WTC11 (cell line): ENCODE data around the gene LTN1.

Source experiments
- ATF1 ChIP-seq: sonication (generic); formaldehyde crosslinking; IDR thresholded peaks from 2 replicates; pipeline ENCODE4 v1.8.1; 2023; ENCODE audit warnings: mild to moderate bottlenecking, moderate library complexity, missing genetic modification reagents
- CBFB ChIP-seq: sonication (generic); formaldehyde crosslinking; IDR thresholded peaks from 2 replicates; pipeline ENCODE4 v1.8.1; 2022; ENCODE audit warnings: mild to moderate bottlenecking, low read depth, missing genetic modification reagents
- CREM ChIP-seq: sonication (generic); formaldehyde crosslinking; IDR thresholded peaks from 2 replicates; pipeline ENCODE4 v1.8.1; 2022; ENCODE audit warnings: mild to moderate bottlenecking, missing genetic modification reagents, moderate library complexity
- CTCF ChIP-seq: fragments of 200-600 bp; IDR thresholded peaks from 2 replicates; pipeline ENCODE4 v1.8.0; 2022; ENCODE audit warnings: antibody characterized with exemption
- GABPB1 ChIP-seq: sonication (generic); formaldehyde crosslinking; IDR thresholded peaks from 2 replicates; pipeline ENCODE4 v1.8.1; 2023; ENCODE audit warnings: mild to moderate bottlenecking, missing genetic modification reagents
- GRHL2 ChIP-seq: fragments of 250-450 bp; sonication (Bioruptor Pico); IDR thresholded peaks from 2 replicates; pipeline ENCODE4 v1.8.0; 2022; ENCODE audit warnings: mild to moderate bottlenecking, moderate library complexity; ENCODE audit not compliant: insufficient replicate concordance, severe bottlenecking
- HMGXB4 ChIP-seq: sonication (generic); formaldehyde crosslinking; IDR thresholded peaks from 2 replicates; pipeline ENCODE4 v1.8.1; 2023; ENCODE audit warnings: mild to moderate bottlenecking, moderate library complexity, missing genetic modification reagents
- NFYB ChIP-seq: sonication (generic); formaldehyde crosslinking; conservative IDR thresholded peaks from 2 replicates; pipeline ENCODE4 v1.8.0; 2022; ENCODE audit warnings: low read depth, missing genetic modification reagents
- NR2C2 ChIP-seq: sonication (generic); formaldehyde crosslinking; IDR thresholded peaks from 2 replicates; pipeline ENCODE4 v1.8.0; 2022; ENCODE audit warnings: mild to moderate bottlenecking, missing genetic modification reagents
- TEAD1 ChIP-seq: sonication (generic); formaldehyde crosslinking; IDR thresholded peaks from 2 replicates; pipeline ENCODE4 v1.8.0; 2022; ENCODE audit warnings: mild to moderate bottlenecking, missing genetic modification reagents
- USF2 ChIP-seq: sonication (generic); formaldehyde crosslinking; IDR thresholded peaks from 2 replicates; pipeline ENCODE4 v1.8.1; 2023; ENCODE audit warnings: mild to moderate bottlenecking, missing genetic modification reagents, moderate library complexity
- ZNF138 ChIP-seq: sonication (generic); formaldehyde crosslinking; conservative IDR thresholded peaks from 2 replicates; pipeline ENCODE4 v1.8.1; 2022; ENCODE audit warnings: mild to moderate bottlenecking, moderate library complexity, missing genetic modification reagents
- ZNF281 ChIP-seq: sonication (generic); formaldehyde crosslinking; IDR thresholded peaks from 2 replicates; pipeline ENCODE4 v1.8.0; 2023; ENCODE audit warnings: mild to moderate bottlenecking, missing genetic modification reagents
- ZNF423 ChIP-seq: fragments of 250-450 bp; sonication (Bioruptor Pico); IDR thresholded peaks from 2 replicates; pipeline ENCODE4 v2.1.2; 2022; ENCODE audit warnings: mild to moderate bottlenecking, moderate library complexity

- TF ChIP-seq CTCF (no peak), ZNF281 (CRISPR knock-in tag) (no peak), NR2C2 (CRISPR knock-in tag) (no peak), GRHL2 (CRISPR knock-in tag) (no peak), ZNF423 (CRISPR knock-in tag) (no peak), CBFB (CRISPR knock-in tag) (no peak), USF2 (CRISPR knock-in tag) (no peak), GABPB1 (CRISPR knock-in tag) (no peak), ZNF138 (CRISPR knock-in tag) (no peak), TEAD1 (CRISPR knock-in tag) (no peak), CREM (no peak), NFYB (CRISPR knock-in tag) (no peak), HMGXB4 (CRISPR knock-in tag) (no peak), ATF1 (CRISPR knock-in tag) (no peak)
Observed at GRCh38 chr21:29034678-29035077, 42.0 kb upstream of the LTN1 start.
